SK-N-MC (cell line): ENCODE measurements around the gene NFS1.

Source experiments
- EZH2 ChIP-seq: fragments of 200-600 bp; sonication (generic); IDR thresholded peaks from one replicate; pipeline ENCODE4 v1.6.1; 2017; ENCODE audit warnings: antibody characterized with exemption
- POLR2AphosphoS5 ChIP-seq: IDR thresholded peaks from 2 replicates; pipeline ENCODE4 v1.6.1; 2012; ENCODE audit warnings: mild to moderate bottlenecking, low read depth, low read length, borderline replicate concordance

DNA sequence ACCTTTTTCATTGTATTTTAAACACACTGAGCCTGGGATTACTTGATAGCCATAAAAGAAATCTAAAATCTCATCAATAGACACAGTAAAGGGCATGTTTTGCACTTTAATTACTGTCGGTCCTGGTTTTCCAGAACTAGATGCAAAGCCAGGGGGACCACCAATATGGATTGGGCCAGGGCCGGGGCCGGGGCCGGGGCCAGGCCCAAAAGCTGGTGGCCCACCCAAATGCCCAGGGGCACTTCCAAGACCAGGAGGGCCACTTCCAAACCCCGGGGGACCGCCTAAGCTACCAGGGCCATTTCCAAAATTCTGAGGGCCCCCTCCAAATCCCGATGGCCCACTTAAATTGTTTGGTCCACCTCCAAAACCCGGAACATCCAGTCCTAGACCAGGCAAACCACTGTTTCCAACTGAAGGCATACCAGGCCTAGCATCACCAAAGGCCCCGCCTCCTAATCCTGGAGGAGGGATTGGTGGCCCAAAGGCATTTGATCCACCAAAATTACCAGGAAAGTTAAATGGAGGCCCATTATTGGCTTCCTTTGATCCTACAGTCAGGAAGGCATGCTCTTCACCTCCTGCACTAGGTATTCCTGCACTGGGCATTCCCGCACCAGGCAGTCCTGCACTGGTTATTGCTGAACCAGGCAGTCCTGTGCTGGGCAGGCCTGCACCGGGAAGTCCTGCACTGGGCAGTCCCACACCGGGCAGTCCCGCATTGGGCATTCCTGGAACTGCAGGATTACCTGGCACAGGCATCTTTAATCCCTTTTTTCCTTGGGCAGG is 46.3 kb downstream of the NFS1 start:
- TF ChIP-seq EZH2, result no peak
- TF ChIP-seq POLR2AphosphoS5, result no peak
